CD4-positive, alpha-beta T cell treated with Interleukin-15 for 1 hour (primary cell): ENCODE data around the gene PXYLP1.
"Not testable (repeated sequence)": the region's sequence is repeated elsewhere in the genome, so short reads cannot be mapped to it uniquely, and the experiment has no call there.

Experiments
- DNase-seq: peaks from one replicate; pipeline ENCODE4 v3.0.0-alpha.2; 2020

PXYLP1 gene

GRCh38 chr3:141274411-141275031, 42.9 kb downstream of the PXYLP1 start:
- no peak for DNase-seq

GRCh38 chr3:141275032-141275422, 43.4 kb downstream of the PXYLP1 start:
- DNase-seq, result no peak

GRCh38 chr3:141275511-141275910, 43.9 kb downstream of the PXYLP1 start:
- no peak for DNase-seq

GRCh38 chr3:141275973-141276372, 44.3 kb downstream of the PXYLP1 start:
- no peak for DNase-seq

GRCh38 chr3:141276398-141276797, 44.8 kb downstream of the PXYLP1 start:
- DNase-seq, result no peak

- DNase-seq, result no peak
These were observed 45.8 kb downstream of the PXYLP1 start for GRCh38 chr3:141277451-141277850.

- DNase-seq, result no peak
These were observed 46.8 kb downstream of the PXYLP1 start for GRCh38 chr3:141278196-141279076.

GRCh38 chr3:141279077-141279967, 47.7 kb downstream of the PXYLP1 start:
- DNase-seq, result no peak

- DNase-seq, result no peak
These were observed 48.5 kb downstream of the PXYLP1 start for GRCh38 chr3:141280086-141280485.

GRCh38 chr3:141280690-141281089, 49.1 kb downstream of the PXYLP1 start:
- no peak for DNase-seq

GRCh38 chr3:141285570-141285969, 53.9 kb downstream of the PXYLP1 start:
- DNase-seq, result no peak

- no peak for DNase-seq
These were observed 55.2 kb downstream of the PXYLP1 start for GRCh38 chr3:141286856-141287255.

- no peak for DNase-seq
These were observed 55.7 kb downstream of the PXYLP1 start for GRCh38 chr3:141287326-141287725.

GRCh38 chr3:141288336-141288990, 56.8 kb downstream of the PXYLP1 start:
- no peak for DNase-seq

GRCh38 chr3:141289228-141289772, 57.7 kb downstream of the PXYLP1 start:
- DNase-seq, result no peak

GRCh38 chr3:141291559-141292355, 60.1 kb downstream of the PXYLP1 start:
- DNase-seq, result no peak

- no peak for DNase-seq
These were observed 60.9 kb downstream of the PXYLP1 start for GRCh38 chr3:141292356-141293058.

- no peak for DNase-seq
These were observed 62.7 kb downstream of the PXYLP1 start for GRCh38 chr3:141294301-141294700.

- no peak for DNase-seq
These were observed 63.2 kb downstream of the PXYLP1 start for GRCh38 chr3:141294848-141295247.

GRCh38 chr3:141300426-141300825, 68.8 kb downstream of the PXYLP1 start:
- DNase-seq, result not testable (repeated sequence)
